Type B pancreatic cell (in vitro differentiated cells): ENCODE measurements around the gene LIX1L. TPM values are rescaled to one million over a fixed set of nuclear protein-coding genes. Genes with fewer than 3 reads are reported as not detected.
A peak's percentile ranks its signal among the peaks of the same experiment; 100 is the strongest.

Source experiments
- DNase-seq: peaks from one replicate; pipeline ENCODE4 v3.0.0; 2021; ENCODE audit warnings: mixed read lengths; ENCODE audit not compliant: unreplicated experiment; ENCODE audit errors: extremely low spot score
- H3K27ac Mint-ChIP-seq: 2 replicates; pipeline ENCODE4 v1.8.0; 2021; ENCODE audit warnings: mild to moderate bottlenecking, mixed read lengths
- H3K27me3 Mint-ChIP-seq: 2 replicates; pipeline ENCODE4 v1.8.0; 2021; ENCODE audit warnings: mixed read lengths
- H3K36me3 Mint-ChIP-seq: 2 replicates; pipeline ENCODE4 v1.8.0; 2021; ENCODE audit warnings: mixed read lengths
- H3K4me1 Mint-ChIP-seq: one replicate; pipeline ENCODE4 v1.8.0; 2021; ENCODE audit warnings: mixed read lengths; ENCODE audit not compliant: unreplicated experiment
- H3K4me3 Mint-ChIP-seq: 2 replicates; pipeline ENCODE4 v1.8.0; 2021; ENCODE audit warnings: mild to moderate bottlenecking, mixed read lengths
- H3K9me3 Mint-ChIP-seq: 2 replicates; pipeline ENCODE4 v1.8.0; 2021; ENCODE audit warnings: mixed read lengths
- total RNA-seq: library from RNA; stranded (reverse); gene quantifications from 2 replicates; pipeline ENCODE4 v1.2.1, GENCODE V29; 2021; ENCODE audit warnings: low replicate concordance
- TF ChIP-seq, protein P1 (sequence below): fragments of 200-600 bp; sonication (generic); conservative IDR thresholded peaks from 2 replicates; pipeline ENCODE4 v1.5.0; 2021; ENCODE audit warnings: antibody characterized with exemption, mild to moderate bottlenecking

Gene LIX1L
- total RNA-seq, 1 donor from 2014 or later = 24.2 TPM

DNA sequence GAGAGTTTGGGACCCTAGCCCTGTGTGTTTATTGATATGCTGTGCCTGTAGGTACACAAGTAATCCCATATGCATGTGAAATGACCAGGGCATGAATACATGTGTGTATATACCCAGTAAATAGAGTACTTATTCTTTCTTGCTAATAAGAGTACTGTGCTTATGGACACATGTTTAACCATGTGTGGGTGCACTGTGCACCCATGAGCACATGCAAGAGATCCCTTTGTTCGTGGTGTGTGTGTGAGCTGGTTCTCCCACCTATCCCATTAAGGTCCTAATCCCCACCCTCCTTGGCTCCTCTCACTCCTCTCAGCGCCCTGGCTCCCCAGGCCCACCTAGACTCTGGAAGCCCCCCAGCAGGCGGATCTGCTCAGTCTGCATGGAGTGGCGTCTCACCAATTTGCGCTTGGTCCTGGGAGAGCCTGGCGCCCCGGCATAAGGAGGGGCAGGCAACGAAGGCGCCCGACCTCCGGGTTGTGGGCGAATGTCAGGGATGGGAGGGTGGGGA, 2.2 kb upstream of the LIX1L start:
- no peak overlapping the region for H3K27ac Mint-ChIP-seq
- H3K9me3 Mint-ChIP-seq = no peaks in the 10 kb centered on the region
- TF ChIP-seq, protein P1, sequence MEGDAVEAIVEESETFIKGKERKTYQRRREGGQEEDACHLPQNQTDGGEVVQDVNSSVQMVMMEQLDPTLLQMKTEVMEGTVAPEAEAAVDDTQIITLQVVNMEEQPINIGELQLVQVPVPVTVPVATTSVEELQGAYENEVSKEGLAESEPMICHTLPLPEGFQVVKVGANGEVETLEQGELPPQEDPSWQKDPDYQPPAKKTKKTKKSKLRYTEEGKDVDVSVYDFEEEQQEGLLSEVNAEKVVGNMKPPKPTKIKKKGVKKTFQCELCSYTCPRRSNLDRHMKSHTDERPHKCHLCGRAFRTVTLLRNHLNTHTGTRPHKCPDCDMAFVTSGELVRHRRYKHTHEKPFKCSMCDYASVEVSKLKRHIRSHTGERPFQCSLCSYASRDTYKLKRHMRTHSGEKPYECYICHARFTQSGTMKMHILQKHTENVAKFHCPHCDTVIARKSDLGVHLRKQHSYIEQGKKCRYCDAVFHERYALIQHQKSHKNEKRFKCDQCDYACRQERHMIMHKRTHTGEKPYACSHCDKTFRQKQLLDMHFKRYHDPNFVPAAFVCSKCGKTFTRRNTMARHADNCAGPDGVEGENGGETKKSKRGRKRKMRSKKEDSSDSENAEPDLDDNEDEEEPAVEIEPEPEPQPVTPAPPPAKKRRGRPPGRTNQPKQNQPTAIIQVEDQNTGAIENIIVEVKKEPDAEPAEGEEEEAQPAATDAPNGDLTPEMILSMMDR = no peak
- H3K4me1 Mint-ChIP-seq = peaks cover 46% of the 10 kb centered on the region
- H3K27me3 Mint-ChIP-seq = peaks cover 82% of the 10 kb centered on the region
- H3K36me3 Mint-ChIP-seq = no peaks in the 10 kb centered on the region
- H3K4me3 Mint-ChIP-seq = peak overlapping the region; percentile 92
- DNase-seq = no peak

DNA sequence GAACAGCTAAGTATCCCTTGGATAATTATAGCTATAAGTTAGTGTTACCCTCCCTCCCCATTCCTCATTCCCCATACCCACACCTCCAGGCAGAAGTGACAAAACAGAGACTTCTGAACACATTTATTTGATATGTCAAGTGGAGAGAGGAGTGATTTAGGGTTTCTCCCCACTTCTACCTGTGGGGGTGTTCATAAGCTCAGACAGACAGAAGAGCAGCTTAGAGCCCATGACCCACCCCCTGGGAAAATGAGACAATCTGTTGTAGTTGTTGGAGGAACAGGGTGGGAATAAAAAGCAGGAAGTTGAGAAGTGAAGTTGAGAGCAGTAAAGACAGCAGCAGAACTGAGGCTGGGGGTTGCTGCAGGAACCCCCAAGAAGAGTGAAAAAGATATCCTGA, 1.5 kb upstream of the LIX1L start:
- Mint-ChIP-seq H3K36me3 (no peaks in the 10 kb centered on the region), H3K4me1 (peaks cover 48% of the 10 kb centered on the region), H3K27ac (no peak overlapping the region), H3K27me3 (peaks cover 86% of the 10 kb centered on the region), H3K4me3 (peak overlapping the region; percentile 92), H3K9me3 (no peaks in the 10 kb centered on the region)
- TF ChIP-seq, protein P1 = no peak
- DNase-seq = no peak

DNA sequence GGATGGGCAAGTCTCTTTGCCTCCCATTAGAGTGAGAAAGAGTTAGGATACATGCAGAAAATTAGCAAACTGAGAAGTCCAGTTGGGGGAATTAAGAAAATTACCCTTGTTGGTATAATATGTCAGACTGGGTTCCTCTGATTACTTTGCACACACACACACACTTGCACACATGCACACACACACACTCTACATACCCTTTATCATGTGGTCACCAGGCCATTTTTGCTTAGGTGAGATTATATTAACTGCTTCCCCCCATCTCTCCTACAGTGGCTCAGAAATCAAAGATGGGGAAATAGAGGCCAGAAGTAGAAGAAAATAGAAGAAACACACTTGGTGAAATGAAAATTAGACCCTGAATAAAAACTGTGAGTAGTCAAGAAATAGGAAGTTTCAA, 917 bp upstream of the LIX1L start:
- no peak for DNase-seq
- Mint-ChIP-seq H3K4me1 (peaks cover 46% of the 10 kb centered on the region), H3K36me3 (no peaks in the 10 kb centered on the region), H3K9me3 (no peaks in the 10 kb centered on the region), H3K27ac (no peak overlapping the region), H3K4me3 (peak overlapping the region; percentile 92), H3K27me3 (peaks cover 84% of the 10 kb centered on the region)
- TF ChIP-seq, protein P1 = no peak

DNA sequence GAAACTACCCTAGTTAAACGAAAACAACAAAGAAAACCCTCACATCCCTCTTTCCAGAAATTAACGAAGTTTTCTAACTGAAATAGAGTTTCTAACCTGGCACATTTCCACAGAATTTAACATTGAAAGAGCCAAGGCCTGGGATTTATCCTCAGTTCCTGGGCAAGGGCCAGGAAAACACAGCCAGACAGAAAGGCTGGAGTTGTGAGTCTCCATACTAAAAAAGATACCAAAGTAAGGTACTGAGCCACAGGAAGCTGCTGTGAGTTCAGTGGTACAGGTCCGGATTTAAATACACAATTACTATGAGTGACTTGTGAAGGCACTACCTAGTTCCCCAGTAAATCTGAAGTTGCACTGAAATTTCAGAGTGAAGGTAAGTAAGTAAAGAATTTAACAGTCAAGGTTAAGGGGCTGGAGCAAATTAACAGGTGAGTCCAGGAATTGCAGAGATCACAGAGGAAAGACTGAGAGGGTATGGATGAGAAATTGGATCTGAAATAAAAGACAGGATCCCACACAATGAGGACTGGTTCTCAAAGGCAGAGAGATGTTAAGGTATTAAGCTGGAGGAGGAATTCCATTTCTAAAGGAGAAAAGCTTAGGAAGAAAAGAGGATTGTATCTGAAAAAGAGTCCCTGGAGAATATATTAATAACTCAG, 905 bp downstream of the LIX1L start:
- peak overlapping the region; percentile 86 for H3K4me3 Mint-ChIP-seq
- peaks cover 33% of the 10 kb centered on the region for H3K4me1 Mint-ChIP-seq
- TF ChIP-seq, protein P1 = no peak
- H3K36me3 Mint-ChIP-seq = no peaks in the 10 kb centered on the region
- DNase-seq = no peak
- H3K9me3 Mint-ChIP-seq = no peaks in the 10 kb centered on the region
- H3K27ac Mint-ChIP-seq = no peak overlapping the region
- peaks cover 76% of the 10 kb centered on the region for H3K27me3 Mint-ChIP-seq

DNA sequence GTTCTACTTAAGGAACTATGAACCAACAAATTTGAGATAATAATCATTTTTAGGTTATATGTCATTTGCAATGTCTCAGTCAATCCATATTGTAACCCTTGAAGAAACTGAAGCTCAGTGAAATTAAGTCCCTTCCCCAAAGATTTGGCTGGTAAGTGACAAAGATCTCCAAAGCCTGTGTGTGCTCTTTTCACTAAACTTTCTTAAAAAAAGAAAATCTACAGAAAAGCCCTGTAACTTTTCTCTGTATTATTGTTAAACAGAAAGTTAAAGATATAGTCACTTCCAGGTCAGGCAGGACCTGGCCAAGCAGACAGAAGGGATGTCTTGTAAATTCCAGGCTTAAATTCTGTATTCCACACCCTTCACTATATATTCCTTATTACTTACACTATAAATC, 1.5 kb downstream of the LIX1L start:
- H3K36me3 Mint-ChIP-seq = no peaks in the 10 kb centered on the region
- H3K27ac Mint-ChIP-seq = no peak overlapping the region
- DNase-seq = no peak
- peak overlapping the region; percentile 86 for H3K4me3 Mint-ChIP-seq
- peaks cover 71% of the 10 kb centered on the region for H3K27me3 Mint-ChIP-seq
- TF ChIP-seq, protein P1 = no peak
- H3K9me3 Mint-ChIP-seq = no peaks in the 10 kb centered on the region
- H3K4me1 Mint-ChIP-seq = peaks cover 31% of the 10 kb centered on the region
